ENCODE results near the gene SLC22A3. TPM values are rescaled to one million over a fixed set of nuclear protein-coding genes. Genes with fewer than 3 reads are reported as not detected.
A peak's percentile ranks its signal among the peaks of the same experiment; 100 is the strongest.

The SLC22A3 gene
- total RNA-seq, 1 experiment from 2014 or later, result 0.07 TPM

DNA sequence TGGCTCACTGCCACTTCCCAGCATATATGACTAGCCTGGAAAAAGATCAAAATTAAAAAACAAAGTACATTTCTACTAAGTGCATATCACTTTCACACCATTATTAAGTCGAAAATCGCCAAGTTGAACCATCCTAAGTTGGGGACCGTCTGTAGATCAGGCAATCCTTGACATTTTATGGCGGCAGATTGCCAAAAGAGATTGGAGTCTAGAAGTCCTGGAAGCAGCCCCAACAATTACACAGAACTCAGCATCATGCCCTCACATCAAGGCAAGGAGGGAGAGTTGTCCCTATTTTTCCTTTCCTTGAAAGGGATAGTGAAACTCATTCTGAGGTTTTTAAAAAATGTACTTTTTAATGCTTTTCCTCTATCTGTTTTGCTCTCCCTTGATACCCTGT is 30.7 kb downstream of the SLC22A3 start (continued):
- TF ChIP-seq, protein P1, sequence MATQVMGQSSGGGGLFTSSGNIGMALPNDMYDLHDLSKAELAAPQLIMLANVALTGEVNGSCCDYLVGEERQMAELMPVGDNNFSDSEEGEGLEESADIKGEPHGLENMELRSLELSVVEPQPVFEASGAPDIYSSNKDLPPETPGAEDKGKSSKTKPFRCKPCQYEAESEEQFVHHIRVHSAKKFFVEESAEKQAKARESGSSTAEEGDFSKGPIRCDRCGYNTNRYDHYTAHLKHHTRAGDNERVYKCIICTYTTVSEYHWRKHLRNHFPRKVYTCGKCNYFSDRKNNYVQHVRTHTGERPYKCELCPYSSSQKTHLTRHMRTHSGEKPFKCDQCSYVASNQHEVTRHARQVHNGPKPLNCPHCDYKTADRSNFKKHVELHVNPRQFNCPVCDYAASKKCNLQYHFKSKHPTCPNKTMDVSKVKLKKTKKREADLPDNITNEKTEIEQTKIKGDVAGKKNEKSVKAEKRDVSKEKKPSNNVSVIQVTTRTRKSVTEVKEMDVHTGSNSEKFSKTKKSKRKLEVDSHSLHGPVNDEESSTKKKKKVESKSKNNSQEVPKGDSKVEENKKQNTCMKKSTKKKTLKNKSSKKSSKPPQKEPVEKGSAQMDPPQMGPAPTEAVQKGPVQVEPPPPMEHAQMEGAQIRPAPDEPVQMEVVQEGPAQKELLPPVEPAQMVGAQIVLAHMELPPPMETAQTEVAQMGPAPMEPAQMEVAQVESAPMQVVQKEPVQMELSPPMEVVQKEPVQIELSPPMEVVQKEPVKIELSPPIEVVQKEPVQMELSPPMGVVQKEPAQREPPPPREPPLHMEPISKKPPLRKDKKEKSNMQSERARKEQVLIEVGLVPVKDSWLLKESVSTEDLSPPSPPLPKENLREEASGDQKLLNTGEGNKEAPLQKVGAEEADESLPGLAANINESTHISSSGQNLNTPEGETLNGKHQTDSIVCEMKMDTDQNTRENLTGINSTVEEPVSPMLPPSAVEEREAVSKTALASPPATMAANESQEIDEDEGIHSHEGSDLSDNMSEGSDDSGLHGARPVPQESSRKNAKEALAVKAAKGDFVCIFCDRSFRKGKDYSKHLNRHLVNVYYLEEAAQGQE (IDR thresholded peaks at IDR 0.05; ENCODE audit: low read depth), result no peak
- TF ChIP-seq RAD21 (IDR thresholded peaks at IDR 0.05; ENCODE audit: low read depth), result no peak
- TF ChIP-seq FOSL1 (IDR thresholded peaks at IDR 0.05; ENCODE audit: low read depth), result no peak
- TF ChIP-seq, protein P2, sequence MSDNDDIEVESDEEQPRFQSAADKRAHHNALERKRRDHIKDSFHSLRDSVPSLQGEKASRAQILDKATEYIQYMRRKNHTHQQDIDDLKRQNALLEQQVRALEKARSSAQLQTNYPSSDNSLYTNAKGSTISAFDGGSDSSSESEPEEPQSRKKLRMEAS (IDR thresholded peaks at IDR 0.05), result no peak

DNA sequence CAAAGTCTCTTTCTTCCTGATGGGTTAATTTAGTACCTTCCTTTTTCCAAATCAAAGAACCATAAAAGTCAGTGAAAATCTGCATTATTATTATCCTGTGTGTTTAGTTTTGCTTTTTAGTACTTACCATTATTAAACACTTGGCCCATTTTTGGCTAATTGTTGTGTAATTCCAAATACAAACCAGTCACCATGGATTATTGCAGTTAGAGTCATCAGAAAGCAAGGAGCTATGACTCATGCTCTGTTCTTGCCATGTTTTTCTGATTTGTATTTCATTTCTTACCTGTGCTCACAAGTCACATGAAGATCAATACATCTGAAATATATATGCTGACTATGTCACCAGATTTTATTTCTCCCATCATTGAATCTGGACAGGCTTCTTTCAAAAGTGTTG is 31.3 kb downstream of the SLC22A3 start:
- no peaks in the 10 kb centered on the region for H3K9me3 ChIP-seq (ENCODE audit: control insufficient read depth in 1 of 2, insufficient read depth in 1 of 2, low read depth in 1 of 2, low read length in 2 of 2)
- RAD21 ChIA-PET (ENCODE audit: low non-redundant PET in 1 of 2, low total read pairs in 2 of 2, uncharacterized antibody in 2 of 2, unreplicated experiment in 2 of 2), result no interaction called here
- H3K27me3 ChIP-seq (ENCODE audit: insufficient read depth, low read length), result no peaks in the 10 kb centered on the region
- DNase-seq (ENCODE audit: low read depth, low spot score) (peak; percentile 6), ATAC-seq (no peak)
- CTCF ChIA-PET, result no interaction called here
- H3K4me3 ChIP-seq (replicated peaks in 1 of 2; ENCODE audit: low read depth in 1 of 2, low read length in 2 of 2), result no peak overlapping the region
- no peaks in the 10 kb centered on the region for H4K20me1 ChIP-seq (ENCODE audit: insufficient read depth)
- BruUV-seq (replicated peaks), result no TSS peak
- no peak overlapping the region for H3K9ac ChIP-seq (ENCODE audit: low read length)
- intact Hi-C loops (cut with micrococcal nuclease), result no loop called here
- H3K4me2 ChIP-seq (ENCODE audit: low read length), result no peak overlapping the region
- TF ChIP-seq FOSL1 (IDR thresholded peaks at IDR 0.05; ENCODE audit: low read depth) (peak; percentile 66), CEBPB (IDR thresholded peaks at IDR 0.05; ENCODE audit: low read depth) (peak; percentile 80), EZH2 (IDR thresholded peaks at IDR 0.05) (no peak), JUND (IDR thresholded peaks at IDR 0.05) (peak; percentile 52)
- TF ChIP-seq, protein P1 (IDR thresholded peaks at IDR 0.05; ENCODE audit: low read depth), result no peak
- TF ChIP-seq, protein P3, sequence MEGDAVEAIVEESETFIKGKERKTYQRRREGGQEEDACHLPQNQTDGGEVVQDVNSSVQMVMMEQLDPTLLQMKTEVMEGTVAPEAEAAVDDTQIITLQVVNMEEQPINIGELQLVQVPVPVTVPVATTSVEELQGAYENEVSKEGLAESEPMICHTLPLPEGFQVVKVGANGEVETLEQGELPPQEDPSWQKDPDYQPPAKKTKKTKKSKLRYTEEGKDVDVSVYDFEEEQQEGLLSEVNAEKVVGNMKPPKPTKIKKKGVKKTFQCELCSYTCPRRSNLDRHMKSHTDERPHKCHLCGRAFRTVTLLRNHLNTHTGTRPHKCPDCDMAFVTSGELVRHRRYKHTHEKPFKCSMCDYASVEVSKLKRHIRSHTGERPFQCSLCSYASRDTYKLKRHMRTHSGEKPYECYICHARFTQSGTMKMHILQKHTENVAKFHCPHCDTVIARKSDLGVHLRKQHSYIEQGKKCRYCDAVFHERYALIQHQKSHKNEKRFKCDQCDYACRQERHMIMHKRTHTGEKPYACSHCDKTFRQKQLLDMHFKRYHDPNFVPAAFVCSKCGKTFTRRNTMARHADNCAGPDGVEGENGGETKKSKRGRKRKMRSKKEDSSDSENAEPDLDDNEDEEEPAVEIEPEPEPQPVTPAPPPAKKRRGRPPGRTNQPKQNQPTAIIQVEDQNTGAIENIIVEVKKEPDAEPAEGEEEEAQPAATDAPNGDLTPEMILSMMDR (IDR thresholded peaks at IDR 0.05 in 2 of 3, conservative IDR thresholded peaks at IDR 0.05 in 1 of 3; ENCODE audit: borderline replicate concordance in 1 of 3, insufficient read depth in 1 of 3, low read depth in 2 of 3, low read length in 2 of 3), result no peak
- peaks cover 0 to 5% of the 10 kb centered on the region in 2 experiments; a peak in 1 of 4 replicates for H3K4me1 ChIP-seq (ENCODE audit: control insufficient read depth in 1 of 2, insufficient read depth in 2 of 2, low read length in 2 of 2)
- H3K36me3 ChIP-seq (ENCODE audit: control insufficient read depth in 1 of 2, insufficient read depth in 2 of 2, low read length in 2 of 2), result no peaks in the 10 kb centered on the region
- no peak overlapping the region for H3K27ac ChIP-seq (ENCODE audit: low read depth, low read length)
- no peaks in the 10 kb centered on the region for H3K79me2 ChIP-seq (ENCODE audit: insufficient read depth, low read length)
- POLR2A ChIA-PET, result no interaction called here
- H3K9me2 ChIP-seq (ENCODE audit: insufficient read depth), result no peaks in the 10 kb centered on the region
- H2AFZ ChIP-seq (ENCODE audit: low read depth, low read length, poor library complexity, severe bottlenecking), result peak overlapping the region; percentile 38
